Upper lobe of left lung (tissue), 6 donors: ENCODE measurements around the gene SUPT3H. TPM values are rescaled to one million over a fixed set of nuclear protein-coding genes. Genes with fewer than 3 reads are reported as not detected.

Experiments
- ATAC-seq, 2 donors: fragments of 200-7000 bp; cut with Tn5 transposase; one replicate each; pipeline ENCODE4 v1.9.1; 2022; ENCODE audit warnings: mild to moderate bottlenecking in 2 of 2, moderate library complexity in 2 of 2; ENCODE audit not compliant: low FRiP score in 2 of 2
- DNase-seq, 2 donors: peaks; one replicate each; pipeline ENCODE4 v3.0.0-alpha.2; 2019 to 2020
- H3K27ac ChIP-seq, 4 donors: fragments of 200-600 bp; sonication (generic); one replicate each; pipeline ENCODE4 v1.5.1; 2016 to 2019
- H3K27me3 ChIP-seq, 4 donors: fragments of 200-600 bp; sonication (generic); one replicate each; pipeline ENCODE4 v1.5.1; 2017 to 2019
- H3K36me3 ChIP-seq, 4 donors: fragments of 200-600 bp; sonication (generic); one replicate each; pipeline ENCODE4 v1.5.1; 2016 to 2019
- H3K4me1 ChIP-seq, 4 donors: fragments of 200-600 bp; sonication (generic); one replicate each; pipeline ENCODE4 v1.5.1; 2018 to 2019
- H3K4me3 ChIP-seq, 4 donors: fragments of 200-600 bp; sonication (generic); one replicate each; pipeline ENCODE4 v1.5.1; 2017 to 2019; ENCODE audit warnings: mild to moderate bottlenecking in 2 of 4, moderate library complexity in 1 of 4
- H3K9me3 ChIP-seq, 4 donors: fragments of 200-600 bp; sonication (generic); one replicate each; pipeline ENCODE4 v1.5.1; 2018 to 2019
- CTCF ChIP-seq, 6 experiments: fragments of 450-650 bp in 4 of 6; fragments of 200-600 bp in 2 of 6; sonication (generic) in 2 of 6; IDR thresholded peaks; one replicate each; pipeline ENCODE4 v1.5.1; 2016 to 2019; ENCODE audit warnings: antibody characterized with exemption in 6 of 6
- EP300 ChIP-seq, 4 donors: sonication (generic); formaldehyde crosslinking; IDR thresholded peaks; one replicate each; pipeline ENCODE4 v1.5.1; 2017; ENCODE audit warnings: antibody characterized with exemption in 4 of 4, control low read depth in 2 of 4
- POLR2A ChIP-seq, 4 donors: fragments of 450-650 bp; IDR thresholded peaks; one replicate each; pipeline ENCODE4 v1.5.1; 2016 to 2017; ENCODE audit warnings: antibody characterized with exemption in 4 of 4, mild to moderate bottlenecking in 2 of 4
- POLR2AphosphoS5 ChIP-seq, 2 donors: sonication (generic); formaldehyde crosslinking; IDR thresholded peaks; one replicate each; pipeline ENCODE4 v1.5.1; 2017; ENCODE audit warnings: antibody characterized with exemption in 2 of 2
- WGBS, 2 donors: methylation state at CpG; one replicate each; pipeline ENCODE4 v1.1.5; 2017 to 2018; 5-methylcytosine and 5-hydroxymethylcytosine counted together
- total RNA-seq, 6 donors: library from RNA; depleted of rRNA in 4 of 6; stranded (reverse); fragments of >200 nt in 4 of 6; gene quantifications; one replicate each; pipeline versions ENCODE4 v1.1.0 to v1.2.1, GENCODE V29; 2016 to 2021
- donor health status: DM: no; HTN: no; CAD: no; lungs with moderate emphysema.
- donor health status: DM: no; HTN: yes; CAD: no; lungs with severe emphysema.

SUPT3H gene
- total RNA-seq, 6 donors from 2014 or later: 6.4 to 45.1 (median 8.9) TPM

DNA sequence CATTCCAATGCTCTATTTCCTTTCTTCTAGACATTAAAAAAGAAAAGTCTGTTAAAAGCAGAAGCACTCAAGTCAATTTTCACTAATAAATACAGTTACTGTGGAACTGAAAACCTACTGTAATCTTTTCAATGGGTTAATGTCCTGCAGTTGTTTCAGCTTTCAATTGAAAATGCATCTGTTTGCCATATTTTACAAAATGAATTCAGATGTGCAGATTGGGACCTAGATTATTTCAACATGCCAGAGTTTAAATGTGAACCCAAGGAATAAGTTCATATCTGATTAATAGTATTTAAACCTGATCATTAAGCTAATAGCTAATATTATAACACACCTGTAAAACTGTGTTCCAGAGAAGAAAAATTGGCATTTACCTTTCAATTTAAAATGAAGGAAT lies 9.7 kb downstream of the SUPT3H start:
- H3K27ac ChIP-seq: no peak overlapping the region
- no peaks in the 10 kb centered on the region for H3K27me3 ChIP-seq
- H3K9me3 ChIP-seq: no peaks in the 10 kb centered on the region
- peaks cover 0 to 3% (median 0%) of the 10 kb centered on the region in 4 donors for H3K4me1 ChIP-seq
- H3K4me3 ChIP-seq: no peak overlapping the region
- ATAC-seq: no peak
- no peak for TF ChIP-seq CTCF (IDR thresholded peaks at IDR 0.05)
- TF ChIP-seq EP300 (IDR thresholded peaks at IDR 0.05): no peak
- TF ChIP-seq POLR2AphosphoS5 (IDR thresholded peaks at IDR 0.05): no peak
- TF ChIP-seq POLR2A (IDR thresholded peaks at IDR 0.05): no peak
- no peaks in the 10 kb centered on the region for H3K36me3 ChIP-seq
- no peak for DNase-seq

GRCh38 chr6:45366534-45366933 lies 11.2 kb downstream of the SUPT3H start:
- ATAC-seq (no peak), DNase-seq (no peak)
- no peaks in the 10 kb centered on the region for H3K36me3 ChIP-seq
- 93% methylated on average over 1 of the region's 1 CpG for WGBS, 2 donors
- H3K9me3 ChIP-seq: no peaks in the 10 kb centered on the region
- no peak overlapping the region for H3K27ac ChIP-seq
- TF ChIP-seq EP300 (IDR thresholded peaks at IDR 0.05): no peak
- no peak for TF ChIP-seq POLR2A (IDR thresholded peaks at IDR 0.05)
- no peak for TF ChIP-seq POLR2AphosphoS5 (IDR thresholded peaks at IDR 0.05)
- TF ChIP-seq CTCF (IDR thresholded peaks at IDR 0.05): no peak
- no peak overlapping the region for H3K4me3 ChIP-seq
- H3K27me3 ChIP-seq: no peaks in the 10 kb centered on the region
- H3K4me1 ChIP-seq: peaks cover 0 to 3% (median 0%) of the 10 kb centered on the region in 4 donors

GRCh38 chr6:45365036-45365435 lies 12.7 kb downstream of the SUPT3H start:
- WGBS, 2 donors: 72 to 78% methylated on average over 1 of the region's 1 CpG
- Histone ChIP-seq H3K4me1 (no peaks in the 10 kb centered on the region), H3K27ac (no peak overlapping the region), H3K4me3 (no peak overlapping the region), H3K36me3 (no peaks in the 10 kb centered on the region), H3K9me3 (no peaks in the 10 kb centered on the region), H3K27me3 (no peaks in the 10 kb centered on the region)
- no peak for TF ChIP-seq POLR2AphosphoS5 (IDR thresholded peaks at IDR 0.05)
- no peak for TF ChIP-seq POLR2A (IDR thresholded peaks at IDR 0.05)
- TF ChIP-seq EP300 (IDR thresholded peaks at IDR 0.05): no peak
- TF ChIP-seq CTCF (IDR thresholded peaks at IDR 0.05): no peak
- ATAC-seq: no peak
- no peak for DNase-seq

GRCh38 chr6:45364466-45364865 lies 13.3 kb downstream of the SUPT3H start:
- no peak for TF ChIP-seq CTCF (IDR thresholded peaks at IDR 0.05)
- TF ChIP-seq EP300 (IDR thresholded peaks at IDR 0.05): no peak
- no peak for TF ChIP-seq POLR2A (IDR thresholded peaks at IDR 0.05)
- TF ChIP-seq POLR2AphosphoS5 (IDR thresholded peaks at IDR 0.05): no peak
- Histone ChIP-seq H3K27ac (no peak overlapping the region), H3K4me1 (no peaks in the 10 kb centered on the region), H3K9me3 (no peaks in the 10 kb centered on the region), H3K27me3 (no peaks in the 10 kb centered on the region), H3K36me3 (no peaks in the 10 kb centered on the region), H3K4me3 (no peak overlapping the region)
- ATAC-seq (no peak), DNase-seq (no peak)

DNA sequence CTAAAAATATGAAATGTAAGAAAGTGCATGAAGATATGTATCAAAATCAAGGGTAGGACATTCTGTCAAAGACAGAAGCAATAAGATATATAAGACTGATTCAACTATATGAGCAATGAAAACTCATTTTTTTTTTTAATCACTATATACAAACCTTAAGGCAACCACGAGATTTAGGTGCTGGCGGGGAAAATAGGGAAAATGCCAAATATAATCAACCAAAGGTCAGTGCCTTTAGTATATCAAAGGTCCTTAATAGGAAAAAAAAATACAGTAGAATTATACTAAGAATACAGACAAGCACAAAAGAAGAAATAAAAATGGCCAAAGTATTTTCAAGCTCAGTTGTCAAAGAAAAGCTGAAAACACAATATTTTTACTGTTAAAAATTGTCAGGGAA lies 24.1 kb downstream of the SUPT3H start:
- 91 to 93% methylated on average over 2 of the region's 2 CpGs for WGBS, 2 donors
- DNase-seq (no peak), ATAC-seq (no peak)
- H3K36me3 ChIP-seq: no peaks in the 10 kb centered on the region
- no peaks in the 10 kb centered on the region for H3K27me3 ChIP-seq
- no peaks in the 10 kb centered on the region for H3K4me1 ChIP-seq
- no peak overlapping the region for H3K27ac ChIP-seq
- H3K9me3 ChIP-seq: no peaks in the 10 kb centered on the region
- TF ChIP-seq EP300 (IDR thresholded peaks at IDR 0.05): no peak
- TF ChIP-seq POLR2AphosphoS5 (IDR thresholded peaks at IDR 0.05): no peak
- no peak for TF ChIP-seq CTCF (IDR thresholded peaks at IDR 0.05)
- TF ChIP-seq POLR2A (IDR thresholded peaks at IDR 0.05): no peak
- no peak overlapping the region for H3K4me3 ChIP-seq
